Ishikawa (cell line): ENCODE results near the gene TBC1D1.
A peak's percentile ranks its signal among the peaks of the same experiment; 100 is the strongest.

Experiments used
- EP300 ChIP-seq: IDR thresholded peaks from 2 replicates; pipeline ENCODE4 v1.6.1; 2012; ENCODE audit warnings: borderline replicate concordance
- RAD21 ChIP-seq: IDR thresholded peaks from 2 replicates; pipeline ENCODE4 v1.6.1; 2012; ENCODE audit warnings: low read depth
- TAF1 ChIP-seq: IDR thresholded peaks from 2 replicates; pipeline ENCODE4 v1.6.1; 2012; ENCODE audit warnings: low read depth, mild to moderate bottlenecking
- USF1 ChIP-seq: IDR thresholded peaks from 2 replicates; pipeline ENCODE4 v1.6.1; 2012

- TF ChIP-seq EP300 (no peak), USF1 (no peak), TAF1 (no peak), RAD21 (peak; percentile 30; the same call in 1 of the 2 replicates)
Measured at GRCh38 chr4:38169524-38169923, 278.6 kb downstream of the TBC1D1 start.
